ENCODE measurements around the gene JARID2.

The JARID2 gene

GRCh38 chr6:15513131-15513771 lies 267.4 kb downstream of the JARID2 start:
- DNase-seq, result no peak

GRCh38 chr6:15513801-15514711 lies 268.2 kb downstream of the JARID2 start:
- no peak for DNase-seq

GRCh38 chr6:15515226-15515625 lies 269.4 kb downstream of the JARID2 start:
- DNase-seq, result no peak

- DNase-seq, result no peak
These were observed 269.9 kb downstream of the JARID2 start for GRCh38 chr6:15515660-15516375.

GRCh38 chr6:15516378-15516777 lies 270.5 kb downstream of the JARID2 start:
- no peak for DNase-seq

- no peak for DNase-seq
These were observed 271.2 kb downstream of the JARID2 start for GRCh38 chr6:15516923-15517560.

GRCh38 chr6:15517600-15517999 lies 271.7 kb downstream of the JARID2 start:
- no peak for DNase-seq

GRCh38 chr6:15518057-15518456 lies 272.2 kb downstream of the JARID2 start:
- DNase-seq, result no peak

GRCh38 chr6:15518878-15519277 lies 273.0 kb downstream of the JARID2 start:
- no peak for DNase-seq

GRCh38 chr6:15519681-15520080 lies 273.8 kb downstream of the JARID2 start:
- DNase-seq, result no peak

GRCh38 chr6:15520626-15521203 lies 274.8 kb downstream of the JARID2 start:
- no peak for DNase-seq

- no peak for DNase-seq
These were observed 275.7 kb downstream of the JARID2 start for GRCh38 chr6:15521582-15521981.

GRCh38 chr6:15522026-15522425 lies 276.2 kb downstream of the JARID2 start:
- DNase-seq, result no peak

GRCh38 chr6:15522427-15522826 lies 276.6 kb downstream of the JARID2 start:
- DNase-seq, result no peak

- DNase-seq, result no peak
These were observed 277.1 kb downstream of the JARID2 start for GRCh38 chr6:15522856-15523529.

GRCh38 chr6:15523679-15524630 lies 278.1 kb downstream of the JARID2 start:
- DNase-seq, result no peak

- DNase-seq, result no peak
These were observed 279.1 kb downstream of the JARID2 start for GRCh38 chr6:15524861-15525401.

GRCh38 chr6:15526212-15526701 lies 280.4 kb downstream of the JARID2 start:
- DNase-seq, result no peak

- DNase-seq, result no peak
These were observed 282.2 kb downstream of the JARID2 start for GRCh38 chr6:15527838-15528617.

GRCh38 chr6:15528870-15529269 lies 283.0 kb downstream of the JARID2 start:
- no peak for DNase-seq

Measured in stimulated activated naive CD4-positive, alpha-beta T cell treated with Interleukin-2 at 50 U/mL for 16 hours (primary cell).